Mucosa of descending colon (tissue), 3 donors: ENCODE data around the gene CST9. TPM values are rescaled to one million over a fixed set of nuclear protein-coding genes. Genes with fewer than 3 reads are reported as not detected.

Source experiments
- ATAC-seq: fragments of 200-7000 bp; cut with Tn5 transposase; one replicate; pipeline ENCODE4 v1.9.1; 2020; ENCODE audit warnings: mild to moderate bottlenecking, moderate library complexity
- DNase-seq, 3 donors: peaks; one replicate each; pipeline ENCODE4 v3.0.0-alpha.2; 2020
- H3K36me3 ChIP-seq: fragments of 200-600 bp; one replicate; pipeline ENCODE4 v1.8.0; 2021; ENCODE audit warnings: low read depth, mild to moderate bottlenecking
- H3K4me1 ChIP-seq: fragments of 200-600 bp; one replicate; pipeline ENCODE4 v1.8.0; 2021; ENCODE audit warnings: low read depth, mild to moderate bottlenecking
- H3K4me3 ChIP-seq: fragments of 200-600 bp; one replicate; pipeline ENCODE4 v1.8.0; 2021; ENCODE audit warnings: mild to moderate bottlenecking
- H3K9me3 ChIP-seq: fragments of 200-600 bp; one replicate; pipeline ENCODE4 v1.8.0; 2021; ENCODE audit warnings: mild to moderate bottlenecking
- CTCF ChIP-seq: fragments of 200-600 bp; IDR thresholded peaks from one replicate; pipeline ENCODE4 v1.8.0; 2022; ENCODE audit warnings: antibody characterized with exemption, mild to moderate bottlenecking
- intact Hi-C, 2 donors: fragments of 100-400 bp; cut with DNase I in 1 of 2; cut with micrococcal nuclease in 1 of 2; formaldehyde crosslinking; loops; one replicate each; pipeline versions ENCODE4 v1.11.0 to v1.11.1; 2022; cut with DNase I, micrococcal nuclease
- total RNA-seq, 3 donors: library from RNA; stranded (reverse); fragmentation: NEBNext Ultra II Directional in 2 of 3; extraction: Animal tissue kit (Norgen Biotek cat#: 25700) in 2 of 3; gene quantifications; one replicate each; pipeline versions ENCODE4 v1.2.1 to v1.2.4, GENCODE V29; 2021 to 2023
- donor health status: DM: no; HTN: no; CAD: no; lungs with moderate emphysema.
- donor health status: DM: no; HTN: no; CAD: no.
- donor health status: DM: no; HTN: yes; CAD: no.

The CST9 gene
- total RNA-seq, 3 donors from 2014 or later, result not detected

DNA sequence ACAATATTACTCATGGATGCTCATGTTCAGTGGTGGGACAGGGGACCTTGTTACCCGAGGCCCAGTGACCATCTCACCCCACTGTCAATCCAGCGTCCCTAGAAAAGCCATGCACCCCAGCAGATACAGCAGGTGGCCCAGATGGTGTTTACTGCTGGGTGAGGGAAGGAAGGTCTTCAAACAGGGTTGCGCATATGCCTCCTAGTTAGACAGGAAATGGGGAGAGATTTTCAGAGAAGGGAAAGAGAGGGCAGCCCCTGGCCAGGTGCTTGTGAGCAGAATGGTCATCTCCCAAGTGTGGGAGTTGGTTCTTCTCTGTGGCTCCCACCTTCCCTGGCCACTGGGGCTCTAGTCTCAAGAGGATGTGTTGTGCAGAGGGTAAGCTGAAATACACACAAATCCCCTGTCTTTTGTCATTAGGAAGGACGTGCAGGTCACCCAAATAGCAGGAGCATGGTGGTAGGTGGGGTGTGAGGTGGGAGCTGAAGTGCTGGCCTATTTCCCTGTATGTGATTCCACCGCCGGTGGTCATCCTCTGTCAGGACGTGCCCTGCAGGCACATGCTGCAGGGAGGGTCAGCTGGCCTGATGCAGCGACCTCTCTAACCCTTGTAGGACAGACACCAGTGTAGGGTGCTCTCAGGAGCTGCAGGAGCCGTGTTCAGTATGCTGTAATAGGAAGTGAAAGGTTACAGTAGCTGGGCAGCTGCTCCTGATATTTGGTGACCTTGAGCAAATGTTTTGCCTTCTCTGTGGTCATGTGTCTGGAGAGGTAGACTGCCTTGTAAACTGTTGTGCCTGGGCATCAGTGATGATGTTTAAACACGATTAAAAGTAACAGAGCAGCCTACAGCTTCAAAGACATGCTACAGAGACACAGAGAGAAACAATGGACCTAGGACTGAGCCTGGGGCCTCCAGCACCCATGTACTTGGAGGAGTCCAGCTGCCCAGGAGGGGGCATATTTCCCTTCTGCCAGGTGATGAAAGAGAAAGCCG lies 35.3 kb upstream of the CST9 start:
- no peak for TF ChIP-seq CTCF
- no peaks in the 10 kb centered on the region for H3K9me3 ChIP-seq
- no peak overlapping the region for H3K4me3 ChIP-seq
- ATAC-seq, result no peak
- H3K4me1 ChIP-seq, result peaks cover 9% of the 10 kb centered on the region
- intact Hi-C loops, result no loop called here
- H3K36me3 ChIP-seq, result no peaks in the 10 kb centered on the region
- no peak for DNase-seq

DNA sequence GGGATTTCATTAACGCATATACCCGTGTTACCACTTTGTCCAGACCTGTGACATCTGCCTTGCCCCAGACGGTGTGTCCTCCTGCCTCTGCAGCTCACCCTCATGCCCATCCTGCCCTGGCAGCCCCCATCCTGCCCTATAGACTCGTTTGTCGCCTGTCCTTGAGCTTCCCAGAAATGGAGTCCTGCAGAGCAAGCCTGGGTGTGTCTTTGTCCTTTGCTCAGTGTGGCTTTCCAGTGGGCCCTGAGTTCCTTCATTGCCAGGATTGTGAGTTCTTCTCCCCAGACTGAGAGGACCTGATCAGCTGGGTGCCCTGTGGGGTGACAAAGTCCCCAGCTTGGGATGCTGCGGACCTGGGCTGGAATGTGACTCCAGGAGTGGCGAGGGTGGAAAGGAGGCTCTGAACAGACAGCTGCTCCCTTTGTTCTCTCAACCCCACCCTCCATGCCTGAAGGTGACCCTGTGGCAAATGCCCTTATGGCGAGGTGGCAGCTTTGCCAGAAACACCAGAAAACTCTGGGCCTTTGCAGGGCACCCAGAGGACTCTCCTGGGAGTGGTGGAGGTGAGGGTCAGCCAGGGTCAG lies 34.4 kb upstream of the CST9 start:
- intact Hi-C loops, result no loop called here
- Histone ChIP-seq H3K36me3 (no peaks in the 10 kb centered on the region), H3K4me3 (no peak overlapping the region), H3K9me3 (no peaks in the 10 kb centered on the region), H3K4me1 (peaks cover 9% of the 10 kb centered on the region)
- no peak for DNase-seq
- ATAC-seq, result no peak
- TF ChIP-seq CTCF, result no peak

DNA sequence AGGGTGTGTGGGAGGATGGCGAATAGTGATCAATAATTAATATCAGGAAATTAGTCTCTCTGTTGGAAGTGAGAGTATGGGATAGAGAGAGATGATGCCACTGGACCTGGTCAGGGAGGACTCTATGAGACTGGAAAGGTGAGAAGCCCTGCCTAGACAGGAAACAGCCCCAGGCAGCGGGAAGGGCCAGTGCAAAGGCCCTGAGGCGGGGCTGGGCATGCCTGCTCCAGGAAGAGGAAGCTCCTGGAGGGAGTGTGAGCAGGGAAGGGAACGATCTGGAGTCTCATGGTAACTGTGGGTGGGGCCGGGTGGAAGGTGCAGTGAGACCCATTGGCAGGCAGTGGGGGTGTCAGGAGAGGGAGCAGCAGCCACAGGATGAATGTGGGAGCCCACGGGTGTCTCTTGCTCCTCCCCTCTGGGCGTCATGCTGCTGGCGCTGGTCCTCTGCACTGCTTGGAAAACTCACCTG lies 33.8 kb upstream of the CST9 start:
- Histone ChIP-seq H3K36me3 (no peaks in the 10 kb centered on the region), H3K4me3 (no peak overlapping the region), H3K9me3 (no peaks in the 10 kb centered on the region), H3K4me1 (peaks cover 9% of the 10 kb centered on the region)
- intact Hi-C loops, result no loop called here
- peak; percentile 58 to 82 (median 80) for DNase-seq
- TF ChIP-seq CTCF, result no peak
- peak; percentile 64 for ATAC-seq

DNA sequence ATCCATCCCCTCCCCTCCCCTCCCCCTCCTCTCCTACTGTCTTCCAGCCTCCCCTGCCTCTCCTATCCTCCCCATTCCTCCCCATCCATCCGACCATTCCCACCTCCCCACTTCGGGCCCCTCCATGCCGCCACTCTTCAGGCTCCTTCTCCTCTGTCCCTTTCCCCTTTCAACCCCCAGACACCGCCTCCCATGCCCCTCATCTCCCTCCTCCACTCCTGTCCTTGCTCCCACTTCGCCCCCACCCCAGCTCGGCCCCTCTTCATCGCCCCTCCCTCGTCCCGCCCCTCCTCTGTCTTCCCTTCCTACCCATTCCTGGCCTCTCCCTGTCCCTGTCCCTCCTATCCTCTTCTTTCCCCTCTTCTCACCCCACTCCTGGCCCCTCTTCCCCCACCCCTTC lies 32.6 kb upstream of the CST9 start:
- H3K9me3 ChIP-seq, result no peaks in the 10 kb centered on the region
- DNase-seq, result no peak
- no peaks in the 10 kb centered on the region for H3K36me3 ChIP-seq
- intact Hi-C loops, result no loop called here
- no peak overlapping the region for H3K4me3 ChIP-seq
- ATAC-seq, result no peak
- no peak for TF ChIP-seq CTCF
- H3K4me1 ChIP-seq, result peaks cover 9% of the 10 kb centered on the region

- intact Hi-C loops, result no loop called here
- no peaks in the 10 kb centered on the region for H3K36me3 ChIP-seq
- H3K9me3 ChIP-seq, result no peaks in the 10 kb centered on the region
- ATAC-seq (peak; percentile 91), DNase-seq (peak; percentile 93)
- H3K4me1 ChIP-seq, result peaks cover 9% of the 10 kb centered on the region
- H3K4me3 ChIP-seq, result peak within 1 kb of the TSS; percentile 83
- no peak for TF ChIP-seq CTCF
Measured at GRCh38 chr20:23637282-23638221, 31.8 kb upstream of the CST9 start, which contains the start of gene CST3. CST3 (minus strand) TSS chr20:23637955; CDS start chr20:23637862, 93 bp downstream.
